ENCODE results near the gene NHSL2. TPM values are rescaled to one million over a fixed set of nuclear protein-coding genes. Genes with fewer than 3 reads are reported as not detected.

NHSL2 gene
- total and polyA plus RNA-seq, 8 donors: under 0.01 to 6.4 (median 1.7) TPM

- WGBS, 5 donors: 15 to 53% (median 26%) methylated on average over 6 to 8 of the region's 8 CpGs
- intact Hi-C loops (cut with DNase I; ENCODE audit: low total_unique reads): no loop called here
- no peaks in the 10 kb centered on the region for H3K9me3 ChIP-seq
- H3K4me1 ChIP-seq: peaks cover 0 to 8% (median 0%) of the 10 kb centered on the region in 4 donors
- H3K27me3 ChIP-seq: peaks cover 0 to 34% (median 0%) of the 10 kb centered on the region in 3 donors
- H3K36me3 ChIP-seq: no peaks in the 10 kb centered on the region
- DNase-seq: peak in 1 of 2 donors; percentile 40
- H3K4me3 ChIP-seq: no peak overlapping the region
- no peak for TF ChIP-seq POLR2A (IDR thresholded peaks at IDR 0.05)
- TF ChIP-seq POLR2AphosphoS5 (IDR thresholded peaks at IDR 0.05): no peak
- TF ChIP-seq EP300 (IDR thresholded peaks at IDR 0.05): no peak
- TF ChIP-seq CTCF (IDR thresholded peaks at IDR 0.05): no peak
- H3K27ac ChIP-seq: peak overlapping the region in 1 of 5 donors; percentile 59
Observed at GRCh38 chrX:71945237-71945805, 34.7 kb downstream of the NHSL2 start.

DNA sequence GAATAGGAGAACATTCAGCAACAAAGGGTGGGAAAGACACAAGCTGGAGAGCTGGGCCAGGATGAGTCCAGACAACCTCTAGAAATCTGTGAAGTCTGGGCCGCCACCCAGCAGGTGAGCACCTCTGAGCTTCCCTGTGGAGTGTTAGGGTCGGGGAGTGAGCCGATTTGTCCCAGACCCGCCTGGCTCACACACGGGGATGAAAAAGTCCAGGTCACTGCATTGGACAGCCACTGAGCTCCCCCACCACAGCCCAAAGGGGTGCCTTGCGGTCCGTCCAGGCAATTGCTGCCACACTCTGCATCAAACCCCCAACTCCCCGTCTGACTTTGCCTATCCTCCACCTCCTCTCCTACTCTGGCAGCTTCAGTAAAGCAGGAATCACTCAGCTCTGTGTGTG, 38.7 kb downstream of the NHSL2 start:
- Histone ChIP-seq H3K27me3 (peaks cover 0 to 35% (median 0%) of the 10 kb centered on the region in 3 donors), H3K4me1 (peaks cover 0 to 15% (median 0%) of the 10 kb centered on the region in 4 donors), H3K36me3 (no peaks in the 10 kb centered on the region), H3K27ac (no peak overlapping the region), H3K4me3 (no peak overlapping the region), H3K9me3 (no peaks in the 10 kb centered on the region)
- no peak for DNase-seq
- WGBS, 5 donors: 59 to 100% (median 75%) methylated on average over 3 to 8 of the region's 8 CpGs
- TF ChIP-seq EP300 (IDR thresholded peaks at IDR 0.05) (no peak), POLR2AphosphoS5 (IDR thresholded peaks at IDR 0.05) (no peak), CTCF (IDR thresholded peaks at IDR 0.05) (no peak), POLR2A (IDR thresholded peaks at IDR 0.05) (no peak)
- intact Hi-C loops (cut with DNase I; ENCODE audit: low total_unique reads): no loop called here

- TF ChIP-seq CTCF (IDR thresholded peaks at IDR 0.05) (no peak), EP300 (IDR thresholded peaks at IDR 0.05) (no peak), POLR2A (IDR thresholded peaks at IDR 0.05) (no peak), POLR2AphosphoS5 (IDR thresholded peaks at IDR 0.05) (no peak)
- no peaks in the 10 kb centered on the region for H3K36me3 ChIP-seq
- peaks cover 0 to 30% (median 0%) of the 10 kb centered on the region in 3 donors for H3K27me3 ChIP-seq
- peaks cover 0 to 17% (median 0%) of the 10 kb centered on the region in 4 donors for H3K4me1 ChIP-seq
- no peak overlapping the region for H3K27ac ChIP-seq
- 85 to 90% (median 87%) methylated on average over 2 to 10 of the region's 10 CpGs for WGBS, 5 donors
- H3K4me3 ChIP-seq: no peak overlapping the region
- no peak for DNase-seq
- intact Hi-C loops (cut with DNase I; ENCODE audit: low total_unique reads): no loop called here
- no peaks in the 10 kb centered on the region for H3K9me3 ChIP-seq
Observed at GRCh38 chrX:71949844-71950445, 39.3 kb downstream of the NHSL2 start.

GRCh38 chrX:71953391-71953790, 42.7 kb downstream of the NHSL2 start:
- H3K27me3 ChIP-seq: peaks cover 0 to 32% (median 0%) of the 10 kb centered on the region in 3 donors
- no peak for TF ChIP-seq CTCF (IDR thresholded peaks at IDR 0.05)
- no peak for TF ChIP-seq EP300 (IDR thresholded peaks at IDR 0.05)
- no peak for TF ChIP-seq POLR2AphosphoS5 (IDR thresholded peaks at IDR 0.05)
- TF ChIP-seq POLR2A (IDR thresholded peaks at IDR 0.05): no peak
- H3K27ac ChIP-seq: no peak overlapping the region
- no peak overlapping the region for H3K4me3 ChIP-seq
- H3K9me3 ChIP-seq: no peaks in the 10 kb centered on the region
- H3K4me1 ChIP-seq: peaks cover 0 to 9% (median 0%) of the 10 kb centered on the region in 4 donors
- no peak for DNase-seq
- H3K36me3 ChIP-seq: no peaks in the 10 kb centered on the region
- intact Hi-C loops (cut with DNase I; ENCODE audit: low total_unique reads): no loop called here
